ES-I3 (cell line): ENCODE data around the gene OR2W3.
A peak's percentile ranks its signal among the peaks of the same experiment; 100 is the strongest.

Experiments
- H3K36me3 ChIP-seq: 2 replicates; pipeline ENCODE4 v1.6.1; 2013; ENCODE audit warnings: mild to moderate bottlenecking, low read length, control low read depth, moderate library complexity; ENCODE audit not compliant: insufficient read depth
- H3K4me1 ChIP-seq: 2 replicates; pipeline ENCODE4 v1.6.1; 2013; ENCODE audit warnings: mild to moderate bottlenecking, control low read depth, low read length; ENCODE audit not compliant: insufficient read depth
- H3K9ac ChIP-seq: 2 replicates; pipeline ENCODE4 v1.6.1; 2013; ENCODE audit warnings: low read depth, mild to moderate bottlenecking, low read length, moderate library complexity
- H3K9me3 ChIP-seq: 2 replicates; pipeline ENCODE4 v1.6.1; 2013; ENCODE audit warnings: mild to moderate bottlenecking, low read length, moderate library complexity; ENCODE audit not compliant: control insufficient read depth, insufficient read depth

The OR2W3 gene

DNA sequence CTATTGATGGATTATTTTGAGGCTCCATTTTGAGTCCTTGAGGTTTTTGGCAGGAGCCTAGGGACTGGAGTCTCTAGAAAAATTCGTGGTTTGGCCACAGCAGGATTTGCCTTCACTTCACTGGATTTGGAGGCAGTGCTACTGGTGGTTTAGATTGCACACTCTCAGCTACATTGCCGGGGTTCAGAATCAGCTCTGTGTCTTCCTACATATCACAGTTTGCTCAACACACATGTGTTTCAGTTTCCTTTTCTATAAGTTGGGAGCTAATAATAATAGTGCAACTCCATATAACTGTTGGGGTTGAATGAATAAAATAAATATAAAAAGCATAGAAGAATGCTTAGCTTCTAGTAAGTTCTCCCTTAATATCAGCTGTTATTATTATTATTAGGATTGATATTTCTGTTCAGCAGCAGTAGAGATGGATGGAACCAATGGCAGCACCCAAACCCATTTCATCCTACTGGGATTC is at the start of gene OR2W3:
TSS of gene OR2W3 (plus strand) at position 425 of the 475 bp plus-strand sequence. CDS start at position 425, 0 bp downstream.
- no peaks in the 10 kb centered on the region for H3K36me3 ChIP-seq
- no peak within 1 kb of the TSS for H3K9ac ChIP-seq
- no peaks in the 10 kb centered on the region for H3K4me1 ChIP-seq
- H3K9me3 ChIP-seq: no peaks in the 10 kb centered on the region; the same call in 1 of the 2 replicates

DNA sequence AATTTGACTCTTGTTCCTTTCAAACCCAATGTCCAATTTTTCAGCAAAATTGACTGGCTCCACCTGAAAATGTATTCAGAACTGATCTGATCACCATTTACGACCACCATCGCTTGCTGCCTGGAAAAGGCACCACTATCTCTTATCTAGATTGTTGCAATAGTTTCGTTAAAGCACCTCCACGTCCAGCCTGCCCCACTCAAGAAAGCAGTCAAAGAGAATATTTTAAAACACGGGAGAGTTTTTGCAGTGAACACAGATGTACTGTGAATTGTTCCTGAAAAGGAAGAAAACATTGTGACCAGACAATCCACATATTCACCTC is 49.7 kb upstream of the OR2W3 start:
- Histone ChIP-seq H3K9me3 (no peaks in the 10 kb centered on the region), H3K36me3 (no peaks in the 10 kb centered on the region), H3K9ac (no peak overlapping the region), H3K4me1 (peaks cover 9% of the 10 kb centered on the region; the same call in 1 of the 2 replicates)

DNA sequence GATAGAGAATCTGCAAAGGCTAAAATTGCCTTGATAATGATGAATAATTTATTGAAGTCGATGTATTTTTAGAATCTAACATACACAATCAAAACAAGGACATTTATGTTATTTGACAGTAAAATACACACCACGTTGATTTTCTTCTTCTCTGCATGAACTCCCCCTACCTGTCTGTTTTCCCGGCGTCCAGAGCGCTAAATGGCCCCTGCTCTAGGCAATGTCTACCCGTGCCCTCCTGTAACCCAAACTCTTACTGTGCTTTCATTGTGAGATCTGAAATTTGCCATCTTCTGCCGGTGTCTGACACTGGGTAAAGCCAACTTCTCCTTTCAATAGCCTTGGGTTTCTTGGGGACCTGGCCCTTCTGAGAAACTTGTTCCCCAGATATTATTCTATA is 47.0 kb upstream of the OR2W3 start:
- Histone ChIP-seq H3K36me3 (no peaks in the 10 kb centered on the region), H3K4me1 (peaks cover 9% of the 10 kb centered on the region; the same call in 1 of the 2 replicates), H3K9me3 (no peaks in the 10 kb centered on the region), H3K9ac (no peak overlapping the region)

DNA sequence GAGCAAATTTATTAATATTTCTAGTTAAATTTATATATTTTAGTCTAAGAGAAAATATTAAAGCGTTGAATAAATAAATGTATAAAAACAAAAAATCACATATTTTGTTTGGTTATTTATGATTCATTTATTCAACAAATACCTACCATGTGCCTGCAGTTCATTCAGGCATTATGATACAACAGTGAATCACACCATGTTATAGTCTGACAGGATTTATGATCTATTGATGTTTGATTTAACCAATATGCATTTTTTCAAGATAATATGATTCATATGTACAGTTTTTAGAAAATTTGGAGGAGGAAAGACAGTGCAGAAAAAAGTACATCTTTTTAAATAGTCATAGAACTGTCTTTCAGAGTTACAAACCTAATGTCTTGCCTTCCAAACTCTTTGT is 45.8 kb upstream of the OR2W3 start:
- Histone ChIP-seq H3K36me3 (no peaks in the 10 kb centered on the region), H3K9me3 (no peaks in the 10 kb centered on the region), H3K9ac (no peak overlapping the region)

DNA sequence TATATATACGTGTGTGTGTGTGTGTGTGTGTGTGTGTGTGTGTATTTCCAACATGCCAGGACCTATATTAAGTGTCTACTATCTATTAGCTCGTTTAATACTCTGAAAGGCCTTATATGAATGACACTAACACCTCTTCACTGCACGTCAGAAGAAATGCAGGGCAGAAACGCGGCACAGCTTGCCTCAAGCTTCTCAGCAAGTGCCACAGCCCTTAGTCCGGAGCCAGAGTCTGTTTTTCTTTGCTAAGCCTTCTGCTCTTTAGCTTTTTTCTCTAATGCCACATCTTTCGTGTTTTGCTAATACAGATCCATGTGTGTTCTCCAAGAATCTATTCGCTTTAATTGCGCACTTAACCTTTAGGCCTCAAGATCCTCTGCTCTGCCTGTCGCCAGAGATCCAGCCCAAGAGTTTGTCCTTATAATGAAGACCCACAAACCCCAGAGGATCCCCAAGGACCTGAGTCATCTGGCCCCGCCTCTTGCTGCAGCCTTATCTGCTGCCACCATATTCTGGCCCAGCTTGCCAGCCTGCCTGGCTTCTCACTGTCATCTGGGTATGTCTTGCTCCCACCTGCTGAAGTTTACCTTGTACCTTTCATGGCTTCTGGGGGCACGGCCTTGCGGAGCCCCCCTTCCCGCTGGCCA is 40.4 kb upstream of the OR2W3 start:
- Histone ChIP-seq H3K36me3 (no peaks in the 10 kb centered on the region), H3K9me3 (no peaks in the 10 kb centered on the region), H3K4me1 (peaks cover 2% of the 10 kb centered on the region; the same call in 1 of the 2 replicates), H3K9ac (no peak overlapping the region)

More for the DNA sequence above, 45.8 kb upstream of the OR2W3 start:
- H3K4me1 ChIP-seq: 0 out of 2 replicates have a peak, but pooled peaks cover 2% of the 10 kb centered on the region

DNA sequence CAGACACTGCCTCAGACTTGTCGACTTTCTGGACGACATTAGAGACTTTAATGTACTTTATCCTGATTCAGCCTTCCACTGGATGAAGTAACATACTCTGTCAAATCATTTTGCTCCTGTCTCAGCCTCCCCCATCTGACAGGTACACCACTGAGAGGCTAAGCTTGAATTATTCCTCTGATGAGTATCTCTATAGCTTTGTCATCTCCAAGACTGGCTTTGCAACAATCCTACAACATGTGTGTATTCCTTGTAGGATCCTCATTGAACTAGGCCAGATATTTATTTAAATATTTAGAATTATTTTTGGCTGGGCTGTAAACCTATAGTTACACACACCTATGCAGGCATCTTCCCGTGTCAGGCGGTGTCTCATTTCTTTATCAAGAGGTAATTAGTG is 39.5 kb upstream of the OR2W3 start:
- Histone ChIP-seq H3K36me3 (no peaks in the 10 kb centered on the region), H3K4me1 (peaks cover 2% of the 10 kb centered on the region; the same call in 1 of the 2 replicates), H3K9me3 (no peaks in the 10 kb centered on the region)

DNA sequence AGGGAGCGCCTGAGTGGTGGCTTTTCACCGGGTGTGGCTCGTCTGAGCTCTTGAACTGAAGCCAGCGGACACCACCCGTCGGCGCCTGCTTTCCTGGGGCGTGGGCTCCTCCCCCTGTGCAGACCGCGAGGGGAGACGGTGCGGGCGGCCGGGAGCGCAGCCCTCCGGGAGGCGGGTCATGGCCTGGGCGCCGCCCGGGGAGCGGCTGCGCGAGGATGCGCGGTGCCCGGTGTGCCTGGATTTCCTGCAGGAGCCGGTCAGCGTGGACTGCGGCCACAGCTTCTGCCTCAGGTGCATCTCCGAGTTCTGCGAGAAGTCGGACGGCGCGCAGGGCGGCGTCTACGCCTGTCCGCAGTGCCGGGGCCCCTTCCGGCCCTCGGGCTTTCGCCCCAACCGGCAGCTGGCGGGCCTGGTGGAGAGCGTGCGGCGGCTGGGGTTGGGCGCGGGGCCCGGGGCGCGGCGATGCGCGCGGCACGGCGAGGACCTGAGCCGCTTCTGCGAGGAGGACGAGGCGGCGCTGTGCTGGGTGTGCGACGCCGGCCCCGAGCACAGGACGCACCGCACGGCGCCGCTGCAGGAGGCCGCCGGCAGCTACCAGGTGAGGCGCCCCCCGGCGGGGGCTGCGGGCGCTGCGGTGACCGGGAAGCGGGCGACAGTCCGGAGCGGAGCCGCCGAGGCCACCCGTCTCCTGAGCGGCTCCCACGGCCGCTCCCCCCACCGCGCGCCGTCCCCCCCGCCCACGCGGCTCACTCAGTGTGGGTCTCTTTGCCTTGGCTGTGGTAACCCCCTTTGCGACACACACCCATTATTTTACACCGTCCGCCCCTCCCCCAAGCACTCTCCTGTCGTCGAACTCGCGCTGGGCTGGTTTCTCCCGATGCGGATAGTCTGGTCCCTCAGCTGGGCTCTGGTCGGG is 38.1 kb upstream of the OR2W3 start, which contains the start of gene TRIM58:
TSS of gene TRIM58 (plus strand) at position 119 of the 916 bp plus-strand sequence. CDS start at position 179, 60 bp downstream.
- no peaks in the 10 kb centered on the region for H3K9me3 ChIP-seq
- H3K9ac ChIP-seq: peak within 1 kb of the TSS; percentile 86
- peaks cover 2% of the 10 kb centered on the region; the same call in 1 of the 2 replicates for H3K4me1 ChIP-seq
- no peaks in the 10 kb centered on the region for H3K36me3 ChIP-seq

More for the DNA sequence above, 39.5 kb upstream of the OR2W3 start:
- no peak overlapping the region for H3K9ac ChIP-seq

DNA sequence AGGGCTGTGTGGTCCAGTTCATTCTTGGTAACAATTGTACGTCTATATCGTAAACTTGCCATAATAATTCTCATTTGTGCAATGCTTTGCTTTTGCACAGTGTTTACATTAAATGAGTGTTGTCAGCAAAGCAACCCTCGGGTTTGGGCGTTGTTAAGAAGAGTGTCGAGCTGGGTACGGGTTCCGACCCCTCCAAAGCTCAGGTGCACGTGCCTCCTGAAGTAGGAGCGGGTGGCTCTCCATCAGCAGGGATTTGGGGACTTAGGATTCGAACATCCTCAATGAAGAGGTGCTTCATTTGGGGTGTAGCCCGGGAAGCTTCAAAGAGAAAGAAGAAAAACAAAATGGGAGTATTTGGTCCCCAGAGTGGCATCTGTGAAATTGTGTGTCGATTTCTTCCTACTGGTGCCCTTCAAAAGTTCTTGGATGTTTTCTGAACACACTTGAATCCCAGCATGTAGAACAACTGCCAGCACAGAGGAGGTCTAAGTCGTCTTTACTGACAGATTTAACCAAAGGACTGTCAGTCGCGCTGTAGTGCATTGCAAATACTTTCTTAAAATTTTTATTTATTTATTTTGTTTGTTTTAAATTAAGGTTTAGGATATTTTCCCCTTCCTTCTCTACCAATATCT is 37.3 kb upstream of the OR2W3 start:
- Histone ChIP-seq H3K9ac (peak overlapping the region; percentile 86), H3K4me1 (peaks cover 2% of the 10 kb centered on the region; the same call in 1 of the 2 replicates), H3K9me3 (no peaks in the 10 kb centered on the region)

DNA sequence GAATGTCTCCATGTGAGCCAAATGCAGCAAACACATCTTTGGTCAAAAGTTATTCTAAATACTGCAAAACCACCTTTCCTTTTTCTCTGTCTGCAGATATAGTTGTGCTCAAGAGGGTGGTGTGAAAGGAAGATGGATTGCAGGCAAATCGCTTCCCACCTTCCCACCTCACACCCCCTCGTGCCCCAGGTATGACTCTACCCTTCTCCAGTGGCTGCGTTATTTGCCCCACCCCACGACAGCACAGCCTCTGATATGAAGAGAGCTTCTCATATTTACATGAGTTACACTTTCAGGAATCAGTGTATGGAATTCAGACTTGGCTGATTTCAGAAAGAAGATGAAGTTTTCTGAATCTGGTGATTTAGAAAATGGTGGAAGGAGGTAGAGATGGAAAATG is 32.6 kb upstream of the OR2W3 start:
- Histone ChIP-seq H3K9ac (no peak overlapping the region), H3K9me3 (no peaks in the 10 kb centered on the region), H3K36me3 (no peaks in the 10 kb centered on the region), H3K4me1 (no peaks in the 10 kb centered on the region)

More for the DNA sequence above, 37.3 kb upstream of the OR2W3 start:
- no peaks in the 10 kb centered on the region for H3K36me3 ChIP-seq

DNA sequence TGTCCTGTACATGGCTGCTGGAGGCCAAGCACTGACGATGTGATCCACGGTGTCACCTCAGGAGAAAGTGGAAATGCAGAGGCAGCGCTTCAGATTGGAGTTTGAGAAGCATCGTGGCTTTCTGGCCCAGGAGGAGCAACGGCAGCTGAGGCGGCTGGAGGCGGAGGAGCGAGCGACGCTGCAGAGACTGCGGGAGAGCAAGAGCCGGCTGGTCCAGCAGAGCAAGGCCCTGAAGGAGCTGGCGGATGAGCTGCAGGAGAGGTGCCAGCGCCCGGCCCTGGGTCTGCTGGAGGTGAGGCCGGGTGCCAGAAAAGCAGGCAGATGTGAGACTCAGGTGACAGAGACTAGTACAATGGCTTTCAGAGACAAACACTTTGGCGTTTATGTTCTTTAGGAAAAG is 30.7 kb upstream of the OR2W3 start:
- H3K36me3 ChIP-seq: no peaks in the 10 kb centered on the region
- no peaks in the 10 kb centered on the region for H3K9me3 ChIP-seq
- H3K4me1 ChIP-seq: no peaks in the 10 kb centered on the region
- H3K9ac ChIP-seq: no peak overlapping the region

DNA sequence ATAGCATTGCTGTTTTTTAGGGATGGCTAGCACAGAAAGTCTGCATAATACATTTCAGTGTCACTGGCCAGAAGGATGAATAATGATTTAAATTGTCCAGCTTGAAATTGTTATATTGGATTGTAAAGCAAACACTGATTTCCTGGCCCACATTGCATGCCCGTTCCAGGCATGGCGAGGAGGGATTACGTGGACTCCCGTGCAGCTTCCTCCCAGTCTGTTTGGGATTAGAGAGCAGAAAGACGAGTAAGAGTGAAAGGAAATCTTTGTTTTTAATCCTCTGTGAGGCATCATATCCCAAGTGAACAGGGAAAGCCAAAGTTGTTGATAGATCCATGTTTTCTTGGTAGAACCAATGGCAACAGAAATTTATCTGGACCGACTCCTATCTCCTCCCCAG is 30.0 kb upstream of the OR2W3 start:
- Histone ChIP-seq H3K36me3 (no peaks in the 10 kb centered on the region), H3K4me1 (no peaks in the 10 kb centered on the region), H3K9ac (no peak overlapping the region), H3K9me3 (no peaks in the 10 kb centered on the region)

DNA sequence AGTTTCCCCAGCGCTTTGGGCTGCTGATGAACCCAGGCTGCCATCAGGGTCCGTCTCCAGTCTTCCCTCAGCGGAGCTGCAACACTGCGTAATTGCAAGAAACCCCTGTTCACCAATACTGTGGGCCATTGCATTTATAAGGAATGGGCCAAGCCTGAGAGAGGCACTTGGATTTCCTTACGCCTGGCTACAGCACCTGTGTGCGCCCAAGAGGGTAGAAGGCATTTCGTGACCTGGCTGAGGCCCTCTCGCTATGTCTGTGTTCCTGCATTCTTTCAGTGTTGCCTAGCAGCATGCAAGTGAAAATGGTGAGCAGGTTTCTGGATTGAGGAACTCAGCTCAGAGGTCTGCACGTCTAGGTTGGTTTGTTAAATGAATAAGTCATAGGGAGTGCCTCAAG is 12.0 kb upstream of the OR2W3 start:
- Histone ChIP-seq H3K9me3 (no peaks in the 10 kb centered on the region), H3K9ac (no peak overlapping the region), H3K36me3 (no peaks in the 10 kb centered on the region), H3K4me1 (no peaks in the 10 kb centered on the region)

DNA sequence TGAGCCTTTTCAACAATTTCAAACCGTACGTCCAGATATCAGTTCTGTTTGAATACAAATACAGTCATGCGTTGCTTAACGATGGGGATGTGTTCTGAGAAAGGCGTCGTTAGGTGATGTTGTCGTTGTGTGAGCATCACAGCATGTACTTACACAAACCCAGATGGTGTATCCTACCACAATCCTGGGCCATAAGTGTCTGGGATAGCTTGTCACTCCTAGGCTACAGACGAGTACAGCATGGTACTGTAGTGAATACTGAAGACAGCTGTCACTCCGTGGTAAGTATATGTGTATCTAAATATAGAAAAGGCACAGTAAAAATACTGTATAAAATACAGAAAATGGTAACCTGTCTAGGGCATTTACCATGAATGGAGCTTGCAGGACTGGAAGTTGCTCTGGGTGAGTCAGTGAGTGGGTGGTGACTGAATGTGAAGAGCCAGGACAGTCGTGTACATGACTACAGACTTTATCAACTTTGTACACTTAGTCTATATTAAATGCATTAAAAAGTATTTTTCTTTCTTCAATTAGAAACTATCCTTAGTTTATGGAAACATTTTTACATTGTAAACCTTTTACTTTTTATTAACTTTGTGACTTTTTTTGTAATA is 10.5 kb upstream of the OR2W3 start:
- Histone ChIP-seq H3K4me1 (no peaks in the 10 kb centered on the region), H3K9me3 (no peaks in the 10 kb centered on the region), H3K36me3 (no peaks in the 10 kb centered on the region), H3K9ac (no peak overlapping the region)

DNA sequence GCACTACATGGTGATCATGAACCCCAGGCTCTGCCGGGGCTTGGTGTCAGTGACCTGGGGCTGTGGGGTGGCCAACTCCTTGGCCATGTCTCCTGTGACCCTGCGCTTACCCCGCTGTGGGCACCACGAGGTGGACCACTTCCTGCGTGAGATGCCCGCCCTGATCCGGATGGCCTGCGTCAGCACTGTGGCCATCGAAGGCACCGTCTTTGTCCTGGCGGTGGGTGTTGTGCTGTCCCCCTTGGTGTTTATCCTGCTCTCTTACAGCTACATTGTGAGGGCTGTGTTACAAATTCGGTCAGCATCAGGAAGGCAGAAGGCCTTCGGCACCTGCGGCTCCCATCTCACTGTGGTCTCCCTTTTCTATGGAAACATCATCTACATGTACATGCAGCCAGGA is 589 bp downstream of the OR2W3 start:
- no peaks in the 10 kb centered on the region for H3K36me3 ChIP-seq
- no peaks in the 10 kb centered on the region; the same call in 1 of the 2 replicates for H3K9me3 ChIP-seq
- H3K9ac ChIP-seq: no peak overlapping the region
- H3K4me1 ChIP-seq: no peaks in the 10 kb centered on the region
